K562 (cell line): ENCODE data around the gene CLCN6. TPM values are rescaled to one million over a fixed set of nuclear protein-coding genes. Genes with fewer than 3 reads are reported as not detected.

Experiments used
- HDAC6 ChIP-seq: IDR thresholded peaks from 2 replicates; pipeline ENCODE4 v1.6.1; 2012; ENCODE audit warnings: low read depth, mild to moderate bottlenecking, control low read depth, inconsistent platforms, low read length, moderate library complexity
- NFYB ChIP-seq: IDR thresholded peaks from 2 replicates; pipeline ENCODE4 v1.6.1; 2011; ENCODE audit warnings: mild to moderate bottlenecking, moderate library complexity; ENCODE audit not compliant: insufficient read length; ENCODE audit errors: extremely low read depth
- TFE3 ChIP-seq: fragments of 450-650 bp; formaldehyde crosslinking; IDR thresholded peaks from 2 replicates; pipeline ENCODE4 v1.4.0; 2020; ENCODE audit warnings: mild to moderate bottlenecking, mixed read lengths
- ZNF280B ChIP-seq: fragments of 250-450 bp; sonication (Bioruptor Pico); IDR thresholded peaks from 2 replicates; pipeline ENCODE4 v1.5.1; 2021; ENCODE audit warnings: mild to moderate bottlenecking
- polyA plus RNA-seq, 8 experiments: library from polyadenylated mRNA; depleted of rRNA in 4 of 8; stranded (reverse) in 5 of 8; unstranded in 3 of 8; fragments of >200 nt; fragmentation: Nextera tagmentation in 2 of 8; fragmentation: Illumina TruSeq in 1 of 8; extraction: Ambion mirVana in 2 of 8; extraction: Trizol in 1 of 8; gene quantifications; 2 replicates each; pipeline versions ENCODE4 v1.2.1 to v1.2.3, GENCODE V29; 2011 to 2014; ENCODE audit warnings: inconsistent platforms in 1 of 8, missing spikeins in 1 of 8
- total RNA-seq, 7 experiments: library from RNA; depleted of rRNA in 6 of 7; stranded (reverse); fragments of >200 nt in 6 of 7; fragmentation: Illumina TruSeq in 2 of 7; extraction: Trizol in 2 of 7; gene quantifications; 2 replicates each; pipeline versions ENCODE4 v1.2.1 to v1.2.3, GENCODE V29; 2011 to 2021; ENCODE audit warnings: low replicate concordance in 1 of 7

CLCN6 gene
- total and polyA plus RNA-seq, 9 of the 15 experiments (the other 6 are each of a cell fraction or from before 2014, with no cell fraction given) = 2.0 to 21.8 (median 13.6) TPM

GRCh38 chr1:11794446-11795237 lies 11.3 kb upstream of the CLCN6 start (continued):
- TF ChIP-seq TFE3 (CRISPR knock-in tag) = no peak
- no peak for TF ChIP-seq HDAC6
- TF ChIP-seq ZNF280B (CRISPR knock-in tag) = no peak
- no peak for TF ChIP-seq NFYB
